Loucy (cell line): Measurements from ENCODE around the gene SUPT4H1.

Experiments
- H2AFZ ChIP-seq: fragments of 200-600 bp; sonication (generic); 2 replicates; pipeline ENCODE4 v1.6.0; 2016; ENCODE audit warnings: antibody characterized with exemption, mild to moderate bottlenecking, low read length, moderate library complexity
- H3F3A ChIP-seq: fragments of 200-600 bp; 2 replicates; pipeline ENCODE4 v1.6.0; 2016; ENCODE audit warnings: antibody characterized with exemption, low read depth, mild to moderate bottlenecking
- H3K27me3 ChIP-seq: fragments of 200-600 bp; sonication (generic); 2 replicates; pipeline ENCODE4 v1.6.1; 2014; ENCODE audit warnings: low read length, mild to moderate bottlenecking; ENCODE audit not compliant: insufficient read depth, poor library complexity, severe bottlenecking
- H3K36me3 ChIP-seq: fragments of 200-600 bp; sonication (generic); 2 replicates; pipeline ENCODE4 v1.6.1; 2016; ENCODE audit warnings: low read length; ENCODE audit not compliant: insufficient read depth
- H3K4me1 ChIP-seq: fragments of 200-600 bp; sonication (generic); 2 replicates; pipeline ENCODE4 v1.5.1; 2014; ENCODE audit warnings: low read length, mild to moderate bottlenecking; ENCODE audit not compliant: insufficient read depth, poor library complexity, severe bottlenecking
- H3K4me2 ChIP-seq: fragments of 200-600 bp; sonication (generic); 2 replicates; pipeline ENCODE4 v1.6.0; 2014; ENCODE audit warnings: antibody characterized with exemption, low read length, low read depth, mild to moderate bottlenecking; ENCODE audit not compliant: poor library complexity, severe bottlenecking
- H3K4me3 ChIP-seq: fragments of 200-600 bp; sonication (generic); 2 replicates; pipeline ENCODE4 v1.5.1; 2014; ENCODE audit warnings: low read length, mild to moderate bottlenecking, mixed read lengths; ENCODE audit not compliant: poor library complexity, severe bottlenecking
- H3K79me2 ChIP-seq: fragments of 200-600 bp; sonication (generic); 2 replicates; pipeline ENCODE4 v1.6.1; 2014; ENCODE audit warnings: low read length; ENCODE audit not compliant: insufficient read depth
- H3K9ac ChIP-seq: fragments of 200-600 bp; sonication (generic); 2 replicates; pipeline ENCODE4 v1.6.0; 2014; ENCODE audit warnings: mild to moderate bottlenecking, low read depth, low read length, moderate library complexity; ENCODE audit not compliant: poor library complexity, severe bottlenecking
- H3K9me2 ChIP-seq: fragments of 200-600 bp; sonication (generic); replicated peaks from 2 replicates; pipeline ENCODE4 v1.6.1; 2016; ENCODE audit warnings: low read depth, low read length, mixed read lengths
- H3K9me3 ChIP-seq: fragments of 200-600 bp; sonication (generic); 2 replicates; pipeline ENCODE4 v1.6.1; 2014; ENCODE audit warnings: mild to moderate bottlenecking, antibody characterized with exemption, low read length, low read depth; ENCODE audit not compliant: insufficient read depth
- H4K20me1 ChIP-seq: fragments of 200-600 bp; sonication (generic); 2 replicates; pipeline ENCODE4 v1.6.0; 2014; ENCODE audit warnings: antibody characterized with exemption, low read length, mild to moderate bottlenecking; ENCODE audit not compliant: insufficient read depth, poor library complexity, severe bottlenecking
- EZH2phosphoT487 ChIP-seq: fragments of 200-600 bp; IDR thresholded peaks from 2 replicates; pipeline ENCODE4 v1.6.1; 2018; ENCODE audit warnings: antibody characterized with exemption, mild to moderate bottlenecking, moderate library complexity, borderline replicate concordance
- TF ChIP-seq, protein P1 (sequence below): fragments of 200-600 bp; sonication (generic); conservative IDR thresholded peaks from 2 replicates; pipeline ENCODE4 v1.5.1; 2014; ENCODE audit warnings: mild to moderate bottlenecking, antibody characterized with exemption, low read length

Gene SUPT4H1

DNA sequence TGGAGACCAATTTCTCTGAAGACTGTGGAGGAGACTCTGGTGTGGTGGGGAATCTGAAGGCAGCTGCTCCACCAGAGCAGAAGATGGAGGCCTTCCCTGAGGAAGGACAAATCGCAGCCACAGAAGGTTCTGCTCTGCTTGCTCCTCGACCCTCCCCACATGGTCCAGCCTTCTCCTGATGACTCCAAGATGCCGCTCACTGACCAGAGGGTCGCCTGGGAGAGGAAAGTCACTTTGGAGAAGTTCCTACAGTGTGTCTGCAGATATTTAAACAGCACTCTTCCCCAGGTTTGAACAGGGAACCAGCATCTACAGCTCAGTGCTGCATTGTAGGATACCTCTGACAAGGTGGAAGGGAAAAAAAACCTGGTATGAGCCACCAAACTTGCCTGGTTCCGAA, 21.0 kb upstream of the SUPT4H1 start:
- H3K9ac ChIP-seq: no peak overlapping the region
- peaks cover 23% of the 10 kb centered on the region for H3K4me1 ChIP-seq
- no peak overlapping the region for H2AFZ ChIP-seq
- peaks cover 65% of the 10 kb centered on the region for H3K79me2 ChIP-seq
- H3K9me3 ChIP-seq: no peaks in the 10 kb centered on the region
- no peaks in the 10 kb centered on the region for H3F3A ChIP-seq
- no peak overlapping the region for H3K4me2 ChIP-seq
- TF ChIP-seq EZH2phosphoT487: no peak
- TF ChIP-seq, protein P1, sequence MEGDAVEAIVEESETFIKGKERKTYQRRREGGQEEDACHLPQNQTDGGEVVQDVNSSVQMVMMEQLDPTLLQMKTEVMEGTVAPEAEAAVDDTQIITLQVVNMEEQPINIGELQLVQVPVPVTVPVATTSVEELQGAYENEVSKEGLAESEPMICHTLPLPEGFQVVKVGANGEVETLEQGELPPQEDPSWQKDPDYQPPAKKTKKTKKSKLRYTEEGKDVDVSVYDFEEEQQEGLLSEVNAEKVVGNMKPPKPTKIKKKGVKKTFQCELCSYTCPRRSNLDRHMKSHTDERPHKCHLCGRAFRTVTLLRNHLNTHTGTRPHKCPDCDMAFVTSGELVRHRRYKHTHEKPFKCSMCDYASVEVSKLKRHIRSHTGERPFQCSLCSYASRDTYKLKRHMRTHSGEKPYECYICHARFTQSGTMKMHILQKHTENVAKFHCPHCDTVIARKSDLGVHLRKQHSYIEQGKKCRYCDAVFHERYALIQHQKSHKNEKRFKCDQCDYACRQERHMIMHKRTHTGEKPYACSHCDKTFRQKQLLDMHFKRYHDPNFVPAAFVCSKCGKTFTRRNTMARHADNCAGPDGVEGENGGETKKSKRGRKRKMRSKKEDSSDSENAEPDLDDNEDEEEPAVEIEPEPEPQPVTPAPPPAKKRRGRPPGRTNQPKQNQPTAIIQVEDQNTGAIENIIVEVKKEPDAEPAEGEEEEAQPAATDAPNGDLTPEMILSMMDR: no peak
- no peak overlapping the region for H3K4me3 ChIP-seq
- H4K20me1 ChIP-seq: no peaks in the 10 kb centered on the region
- H3K36me3 ChIP-seq: peaks cover 17% of the 10 kb centered on the region; the same call in 1 of the 2 replicates
- H3K27me3 ChIP-seq: no peaks in the 10 kb centered on the region
- H3K9me2 ChIP-seq: no peaks in the 10 kb centered on the region

DNA sequence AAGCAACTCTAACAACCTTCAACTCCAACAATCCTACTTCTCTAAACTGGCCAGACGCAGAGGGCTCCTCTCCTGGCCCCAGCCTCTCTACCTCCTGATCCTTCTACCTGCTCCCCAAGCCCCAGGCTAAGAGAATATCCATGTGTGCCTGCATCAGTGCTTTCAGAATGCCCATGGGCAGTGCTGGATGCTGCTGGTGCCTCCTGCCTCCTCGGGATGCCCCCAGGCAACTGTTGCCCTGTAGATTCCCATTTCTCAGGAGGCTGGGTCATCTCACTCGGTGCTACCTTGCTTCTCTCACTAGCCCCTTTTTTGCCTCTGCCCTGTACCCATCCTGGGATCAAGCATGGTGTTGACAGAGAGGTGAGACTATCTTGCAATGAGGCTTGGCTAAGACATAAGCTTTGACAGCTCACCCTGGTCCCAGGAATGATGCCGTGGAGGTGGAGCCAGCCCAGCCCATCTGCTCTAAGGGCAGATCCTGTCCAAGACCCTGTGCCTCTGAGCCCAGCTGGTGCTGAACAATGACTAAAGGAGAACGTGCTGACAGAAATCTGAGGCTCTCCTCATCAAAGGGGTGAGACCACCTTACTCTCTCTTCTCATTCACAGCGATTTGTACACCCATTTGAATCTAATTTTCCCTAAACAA, 19.4 kb upstream of the SUPT4H1 start:
- Histone ChIP-seq H3K4me1 (peaks cover 11% of the 10 kb centered on the region), H3K4me2 (no peak overlapping the region), H3K27me3 (no peaks in the 10 kb centered on the region), H3K9me2 (no peaks in the 10 kb centered on the region), H4K20me1 (no peaks in the 10 kb centered on the region), H2AFZ (no peak overlapping the region), H3K4me3 (no peak overlapping the region), H3F3A (no peaks in the 10 kb centered on the region), H3K36me3 (peaks cover 22% of the 10 kb centered on the region; the same call in 1 of the 2 replicates), H3K9ac (no peak overlapping the region), H3K9me3 (no peaks in the 10 kb centered on the region), H3K79me2 (peaks cover 58% of the 10 kb centered on the region)
- no peak for TF ChIP-seq EZH2phosphoT487
- TF ChIP-seq, protein P1: no peak

DNA sequence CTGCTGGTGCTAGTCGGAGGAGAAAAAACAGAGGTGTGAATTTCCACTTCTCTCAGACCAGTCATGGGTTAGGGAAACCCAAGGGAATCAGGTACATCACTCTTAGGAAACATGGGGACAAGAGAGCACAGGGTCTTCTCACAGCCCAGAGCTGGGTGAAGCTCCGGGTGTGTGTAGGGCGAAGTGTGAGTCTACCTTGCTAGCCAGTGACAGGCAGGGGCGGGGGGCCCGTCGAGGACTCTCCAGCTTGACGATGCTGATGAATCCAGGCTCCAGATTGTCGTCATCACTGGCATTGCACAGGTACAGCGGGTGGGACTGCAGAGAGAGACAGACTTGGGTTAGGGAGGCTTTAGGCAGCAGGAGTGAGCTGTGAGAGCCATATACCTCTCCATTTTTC, 18.7 kb upstream of the SUPT4H1 start:
- H3K4me2 ChIP-seq: no peak overlapping the region
- H3F3A ChIP-seq: no peaks in the 10 kb centered on the region
- H3K27me3 ChIP-seq: no peaks in the 10 kb centered on the region
- H3K36me3 ChIP-seq: peaks cover 27% of the 10 kb centered on the region; the same call in 1 of the 2 replicates
- peaks cover 52% of the 10 kb centered on the region for H3K79me2 ChIP-seq
- TF ChIP-seq EZH2phosphoT487: no peak
- TF ChIP-seq, protein P1: no peak
- H2AFZ ChIP-seq: no peak overlapping the region
- no peaks in the 10 kb centered on the region for H3K9me3 ChIP-seq
- no peaks in the 10 kb centered on the region for H3K9me2 ChIP-seq
- H3K4me3 ChIP-seq: no peak overlapping the region
- H4K20me1 ChIP-seq: no peaks in the 10 kb centered on the region
- no peak overlapping the region for H3K9ac ChIP-seq
- H3K4me1 ChIP-seq: peaks cover 4% of the 10 kb centered on the region
